NB4 (cell line): Measurements from ENCODE around the gene FER1L5.

Source experiments
- DNase-seq: peaks from one replicate; pipeline ENCODE4 v3.0.0; 2010; ENCODE audit warnings: low read depth
- H3K4me3 ChIP-seq: one replicate; pipeline ENCODE4 v1.5.1; 2011; ENCODE audit warnings: mild to moderate bottlenecking, low read depth, low read length, moderate library complexity
- CTCF ChIP-seq: IDR thresholded peaks from one replicate; pipeline ENCODE4 v1.5.1; 2012; ENCODE audit warnings: low read depth, low read length
- MYC ChIP-seq: IDR thresholded peaks from 2 replicates; pipeline ENCODE4 v1.6.1; 2011; ENCODE audit warnings: low read depth, low read length
- POLR2A ChIP-seq: IDR thresholded peaks from 2 replicates; pipeline ENCODE4 v1.6.1; 2011; ENCODE audit warnings: mild to moderate bottlenecking; ENCODE audit not compliant: insufficient read length; ENCODE audit errors: extremely low read depth
- TF ChIP-seq, protein P1 (sequence below): IDR thresholded peaks from 2 replicates; pipeline ENCODE4 v1.6.1; 2011; ENCODE audit warnings: low read depth, low read length

The FER1L5 gene

DNA sequence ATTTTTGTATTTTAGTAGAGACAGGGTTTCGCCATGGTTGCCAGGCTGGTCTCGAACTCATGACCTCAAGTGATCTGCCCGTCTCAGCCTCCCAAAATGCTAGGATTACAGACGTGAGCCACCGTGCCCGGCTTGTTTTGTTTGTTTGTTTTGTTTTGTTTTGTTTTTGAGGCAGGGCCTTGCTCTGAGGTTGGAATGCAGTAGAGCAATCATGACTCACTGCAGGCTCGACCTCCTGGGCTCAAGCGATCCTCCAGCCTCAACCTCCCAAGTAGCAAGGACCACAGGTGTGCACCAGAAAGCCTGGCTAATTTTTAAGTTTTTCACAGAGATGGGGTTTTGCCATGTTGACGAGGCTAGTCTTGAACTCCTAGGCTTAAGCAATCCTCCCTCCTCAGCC, 109.2 kb downstream of the FER1L5 start:
- no peak overlapping the region for H3K4me3 ChIP-seq
- no peak for DNase-seq
- TF ChIP-seq CTCF (no peak), MYC (no peak), POLR2A (no peak)
- TF ChIP-seq, protein P1, sequence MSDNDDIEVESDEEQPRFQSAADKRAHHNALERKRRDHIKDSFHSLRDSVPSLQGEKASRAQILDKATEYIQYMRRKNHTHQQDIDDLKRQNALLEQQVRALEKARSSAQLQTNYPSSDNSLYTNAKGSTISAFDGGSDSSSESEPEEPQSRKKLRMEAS: no peak

DNA sequence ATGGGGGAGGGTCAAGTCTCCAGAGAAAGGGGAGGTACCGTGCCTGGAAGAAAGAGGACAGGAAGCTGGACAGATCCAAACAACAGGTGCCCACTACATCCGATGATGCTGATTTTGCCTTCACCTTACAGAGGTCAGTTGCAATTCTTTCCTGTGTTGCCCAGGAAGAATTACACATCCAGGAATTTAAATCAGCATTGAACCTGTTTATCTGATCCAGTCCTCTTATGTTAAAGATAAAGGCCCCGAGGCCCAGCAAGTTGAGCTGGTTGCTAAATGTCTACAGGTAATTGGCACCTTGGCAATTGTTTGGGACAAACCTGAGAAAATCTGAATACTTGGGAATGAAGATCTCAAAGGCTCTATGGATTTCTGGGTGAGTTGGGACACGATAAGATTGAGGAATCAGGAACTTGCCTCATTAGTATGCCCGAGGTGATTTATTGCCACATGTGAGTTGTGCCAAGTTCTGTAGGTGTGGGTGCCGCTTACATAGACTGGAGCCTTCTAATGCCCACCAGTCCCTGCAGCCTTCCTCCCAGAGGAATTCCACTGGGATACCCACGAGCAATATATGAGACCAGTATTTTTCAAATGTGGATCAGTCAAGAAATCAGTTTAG, 111.2 kb downstream of the FER1L5 start:
- TF ChIP-seq MYC (no peak), POLR2A (no peak), CTCF (no peak)
- TF ChIP-seq, protein P1: no peak
- no peak for DNase-seq
- no peak overlapping the region for H3K4me3 ChIP-seq

- DNase-seq: no peak
- H3K4me3 ChIP-seq: no peak overlapping the region
- TF ChIP-seq POLR2A (no peak), CTCF (no peak), MYC (no peak)
- TF ChIP-seq, protein P1: no peak
Observed at GRCh38 chr2:96754317-96754716, 111.8 kb downstream of the FER1L5 start.
